ENCODE results near the gene WT1. TPM values are rescaled to one million over a fixed set of nuclear protein-coding genes. Genes with fewer than 3 reads are reported as not detected.

The WT1 gene
- total RNA-seq, 2 donors from 2014 or later, result 0.14 to 170 TPM

DNA sequence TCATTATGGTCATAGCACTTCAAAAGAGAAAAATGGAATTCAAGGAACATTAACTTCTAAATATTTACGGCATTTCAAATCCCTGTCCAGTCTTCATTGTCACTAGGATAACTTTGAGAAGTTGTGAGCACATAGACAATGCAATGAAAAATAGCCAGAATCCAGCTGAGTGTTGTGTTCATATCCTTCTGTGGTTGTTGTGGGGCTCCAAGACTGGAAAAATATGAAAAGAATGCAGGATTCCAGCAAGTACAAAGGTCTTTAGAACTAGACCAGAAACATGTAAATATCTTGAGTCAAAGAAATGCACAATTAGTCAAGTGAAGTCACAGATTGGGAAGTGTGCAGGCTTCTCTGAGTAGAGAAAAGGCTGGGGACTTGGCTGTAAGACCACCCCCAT is 68.7 kb downstream of the WT1 start:
- no peak overlapping the region for H3K4me3 ChIP-seq
- WGBS, result 87% methylated on average over 1 of the region's 1 CpG
- no peaks in the 10 kb centered on the region for H3K27me3 ChIP-seq (replicated peaks; ENCODE audit: insufficient read depth)
- H3K9me3 ChIP-seq, result no peaks in the 10 kb centered on the region
- no peak for TF ChIP-seq CTCF (IDR thresholded peaks at IDR 0.05)
- no peak for TF ChIP-seq POLR2A (IDR thresholded peaks at IDR 0.05)
- TF ChIP-seq POLR2AphosphoS5 (IDR thresholded peaks at IDR 0.05), result no peak
- H3K36me3 ChIP-seq, result no peaks in the 10 kb centered on the region
- no peak for DNase-seq (ENCODE audit: low spot score)
- intact Hi-C loops (cut with DNase I), result no loop called here
- H3K4me1 ChIP-seq (replicated peaks), result no peaks in the 10 kb centered on the region
- H3K27ac ChIP-seq, result no peak overlapping the region

DNA sequence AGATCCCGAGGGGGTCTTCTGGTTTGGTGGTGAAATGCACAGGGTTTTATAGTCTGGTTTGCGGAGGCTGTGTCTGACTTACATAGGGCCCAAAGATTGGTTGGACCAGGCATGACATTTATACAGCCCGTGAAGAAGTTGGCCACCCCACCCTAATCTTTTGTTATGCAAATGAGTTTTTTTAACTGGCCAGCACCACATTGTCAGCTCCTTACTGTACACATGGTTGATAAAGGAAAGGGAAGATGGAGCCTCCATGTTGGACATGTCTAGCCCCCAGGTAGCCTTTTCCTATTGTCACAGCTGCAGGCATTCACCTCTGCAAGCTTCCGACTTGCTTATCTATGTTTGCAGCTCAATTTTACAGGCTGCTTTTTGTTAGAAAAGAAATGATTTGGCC is 70.1 kb downstream of the WT1 start:
- 68% methylated on average over 4 of the region's 4 CpGs for WGBS
- Histone ChIP-seq H3K4me3 (no peak overlapping the region), H3K9me3 (no peaks in the 10 kb centered on the region), H3K27ac (no peak overlapping the region), H3K36me3 (no peaks in the 10 kb centered on the region), H3K4me1 (replicated peaks) (no peaks in the 10 kb centered on the region), H3K27me3 (replicated peaks; ENCODE audit: insufficient read depth) (no peaks in the 10 kb centered on the region)
- TF ChIP-seq CTCF (IDR thresholded peaks at IDR 0.05) (no peak), POLR2AphosphoS5 (IDR thresholded peaks at IDR 0.05) (no peak), POLR2A (IDR thresholded peaks at IDR 0.05) (no peak)
- DNase-seq (ENCODE audit: low spot score), result no peak
- intact Hi-C loops (cut with DNase I), result no loop called here

DNA sequence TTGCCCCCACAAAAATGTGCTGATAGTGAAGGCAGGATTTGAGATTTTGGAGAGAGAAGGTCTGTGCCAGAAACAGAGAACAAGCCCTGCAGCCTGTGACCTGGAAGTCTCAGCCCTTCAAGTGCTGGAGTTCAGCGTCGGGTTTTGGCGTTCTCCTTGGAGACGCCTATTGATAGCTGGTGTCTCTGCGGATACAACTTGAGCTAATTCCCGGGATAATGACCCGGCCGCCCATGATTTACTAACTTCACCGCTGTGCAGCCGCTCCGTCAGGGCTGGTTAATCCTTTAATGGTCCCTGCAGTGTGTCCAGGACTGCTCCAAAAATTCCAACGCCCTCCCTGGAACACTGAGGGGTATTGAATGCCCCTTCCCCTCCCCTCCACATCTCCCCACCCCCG is 76.6 kb downstream of the WT1 start:
- no peak for DNase-seq (ENCODE audit: low spot score)
- no peak overlapping the region for H3K4me3 ChIP-seq
- H3K27me3 ChIP-seq (replicated peaks; ENCODE audit: insufficient read depth), result no peaks in the 10 kb centered on the region
- intact Hi-C loops (cut with DNase I), result no loop called here
- H3K27ac ChIP-seq, result no peak overlapping the region
- no peaks in the 10 kb centered on the region for H3K9me3 ChIP-seq
- TF ChIP-seq POLR2A (IDR thresholded peaks at IDR 0.05), result no peak
- no peak for TF ChIP-seq POLR2AphosphoS5 (IDR thresholded peaks at IDR 0.05)
- TF ChIP-seq CTCF (IDR thresholded peaks at IDR 0.05), result no peak
- WGBS, result 19% methylated on average over 13 of the region's 13 CpGs
- no peaks in the 10 kb centered on the region for H3K36me3 ChIP-seq
- H3K4me1 ChIP-seq (replicated peaks), result no peaks in the 10 kb centered on the region

- intact Hi-C loops (cut with DNase I), result no loop called here
- DNase-seq (ENCODE audit: low spot score), result no peak
- Histone ChIP-seq H3K27ac (no peak overlapping the region), H3K4me1 (replicated peaks) (no peaks in the 10 kb centered on the region), H3K4me3 (no peak overlapping the region), H3K9me3 (no peaks in the 10 kb centered on the region), H3K27me3 (replicated peaks; ENCODE audit: insufficient read depth) (no peaks in the 10 kb centered on the region), H3K36me3 (no peaks in the 10 kb centered on the region)
- 53% methylated on average over 6 of the region's 6 CpGs for WGBS
- no peak for TF ChIP-seq POLR2A (IDR thresholded peaks at IDR 0.05)
- no peak for TF ChIP-seq POLR2AphosphoS5 (IDR thresholded peaks at IDR 0.05)
- TF ChIP-seq CTCF (IDR thresholded peaks at IDR 0.05), result no peak
Observed at GRCh38 chr11:32353884-32354283, 81.5 kb downstream of the WT1 start.

DNA sequence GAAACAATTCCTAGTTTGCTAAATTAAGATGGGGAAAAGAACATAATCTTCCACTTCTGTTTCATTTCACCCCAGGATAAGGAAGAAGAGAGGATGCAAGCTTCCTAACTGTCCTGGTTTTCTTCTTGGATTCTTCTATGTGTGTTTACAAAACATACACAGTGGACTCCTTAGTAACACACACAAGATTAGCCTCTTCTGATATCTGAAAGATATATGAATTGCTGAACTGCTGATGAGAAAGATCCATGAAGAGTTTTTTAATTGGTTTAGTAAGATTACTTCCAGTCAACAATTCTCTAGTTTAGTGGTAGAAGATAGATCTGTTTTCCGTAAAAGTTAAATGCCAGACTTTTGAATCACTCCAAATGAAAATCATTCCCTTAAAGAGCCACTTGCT is 86.8 kb downstream of the WT1 start:
- Histone ChIP-seq H3K9me3 (no peaks in the 10 kb centered on the region), H3K27me3 (replicated peaks; ENCODE audit: insufficient read depth) (no peaks in the 10 kb centered on the region), H3K4me1 (replicated peaks) (no peaks in the 10 kb centered on the region), H3K4me3 (no peak overlapping the region), H3K36me3 (no peaks in the 10 kb centered on the region), H3K27ac (no peak overlapping the region)
- intact Hi-C loops (cut with DNase I), result no loop called here
- TF ChIP-seq POLR2A (IDR thresholded peaks at IDR 0.05), result no peak
- no peak for TF ChIP-seq POLR2AphosphoS5 (IDR thresholded peaks at IDR 0.05)
- no peak for TF ChIP-seq CTCF (IDR thresholded peaks at IDR 0.05)
- 47% methylated on average over 1 of the region's 1 CpG for WGBS
- DNase-seq (ENCODE audit: low spot score), result no peak
